ENCODE measurements around the gene ABITRAM.

The ABITRAM gene

GRCh38 chr9:108933718-108934322 is 380 bp upstream of the ABITRAM start, which contains the start of gene ELP1:
TSS of gene ELP1 (minus strand) at chr9:108934124. CDS start at chr9:108931146, 2,978 bp downstream.
- H3K27me3 ChIP-seq (ENCODE audit: control insufficient read depth, insufficient read depth, low read length) = no peaks in the 10 kb centered on the region
- no peak within 1 kb of the TSS for H3K27ac ChIP-seq (ENCODE audit: low read length)
- peak within 1 kb of the TSS; percentile 97 for H3K4me3 ChIP-seq (ENCODE audit: low read length)
- peak within 1 kb of the TSS; percentile 89 for H3K9ac ChIP-seq (ENCODE audit: low read length)
- no peaks in the 10 kb centered on the region for H3K9me3 ChIP-seq (ENCODE audit: control insufficient read depth, low read depth, low read length)
- peaks cover 5% of the 10 kb centered on the region for H3K36me3 ChIP-seq (ENCODE audit: control insufficient read depth, low read depth, low read length)
- H3K4me1 ChIP-seq (ENCODE audit: control insufficient read depth, low read depth, low read length) = peaks cover 5% of the 10 kb centered on the region

- H3K4me3 ChIP-seq (ENCODE audit: low read length) = no peak overlapping the region
- no peaks in the 10 kb centered on the region for H3K27me3 ChIP-seq (ENCODE audit: control insufficient read depth, insufficient read depth, low read length)
- H3K27ac ChIP-seq (ENCODE audit: low read length) = no peak overlapping the region
- H3K9me3 ChIP-seq (ENCODE audit: control insufficient read depth, low read depth, low read length) = no peaks in the 10 kb centered on the region
- H3K36me3 ChIP-seq (ENCODE audit: control insufficient read depth, low read depth, low read length) = peaks cover 16% of the 10 kb centered on the region
- peaks cover 3% of the 10 kb centered on the region for H3K4me1 ChIP-seq (ENCODE audit: control insufficient read depth, low read depth, low read length)
- H3K9ac ChIP-seq (ENCODE audit: low read length) = no peak overlapping the region
These were observed 3.5 kb downstream of the ABITRAM start for GRCh38 chr9:108937561-108938305.

DNA sequence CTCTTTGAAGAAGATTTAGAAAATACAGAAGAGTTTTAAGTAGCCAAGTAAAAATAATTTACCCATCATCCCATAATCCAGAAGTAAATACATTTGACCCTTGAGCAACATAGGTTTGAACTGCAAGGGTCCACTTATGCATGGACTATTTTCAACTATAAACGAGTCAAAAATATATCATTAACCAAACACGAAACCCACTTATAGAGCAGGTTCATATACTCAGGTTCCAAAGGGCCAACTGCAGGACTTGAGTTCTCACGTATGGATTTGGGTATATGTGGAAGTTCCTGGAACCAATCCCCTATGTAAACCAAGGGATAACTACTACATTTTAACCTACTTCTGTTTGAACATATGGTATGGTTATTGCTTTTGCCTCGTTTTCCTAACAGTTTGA is 5.8 kb downstream of the ABITRAM start:
- H3K9ac ChIP-seq (ENCODE audit: low read length) = no peak overlapping the region
- no peaks in the 10 kb centered on the region for H3K9me3 ChIP-seq (ENCODE audit: control insufficient read depth, low read depth, low read length)
- no peak overlapping the region for H3K27ac ChIP-seq (ENCODE audit: low read length)
- H3K27me3 ChIP-seq (ENCODE audit: control insufficient read depth, insufficient read depth, low read length) = no peaks in the 10 kb centered on the region
- no peak overlapping the region for H3K4me3 ChIP-seq (ENCODE audit: low read length)
- no peaks in the 10 kb centered on the region for H3K4me1 ChIP-seq (ENCODE audit: control insufficient read depth, low read depth, low read length)
- H3K36me3 ChIP-seq (ENCODE audit: control insufficient read depth, low read depth, low read length) = peaks cover 25% of the 10 kb centered on the region

DNA sequence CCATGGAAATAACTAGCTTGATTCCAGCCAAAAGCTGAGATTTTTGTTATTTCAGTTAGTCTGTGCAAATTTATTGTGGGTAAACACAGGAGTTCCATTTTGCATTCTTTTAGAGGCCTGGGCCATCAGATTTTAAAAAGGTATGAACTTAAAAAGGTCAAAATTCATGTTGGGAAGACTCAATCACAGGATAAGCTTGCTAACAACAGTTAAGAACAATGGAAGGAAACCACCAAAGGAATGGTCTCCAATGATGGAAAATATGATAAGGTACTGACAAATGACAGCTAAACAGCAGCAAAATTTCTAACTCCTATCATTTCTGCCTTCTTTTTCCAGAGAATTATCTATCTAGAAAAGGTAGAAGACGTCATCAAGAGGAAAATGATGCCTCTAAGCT is 16.0 kb downstream of the ABITRAM start:
- no peaks in the 10 kb centered on the region for H3K27me3 ChIP-seq (ENCODE audit: control insufficient read depth, insufficient read depth, low read length)
- peaks cover 6% of the 10 kb centered on the region for H3K36me3 ChIP-seq (ENCODE audit: control insufficient read depth, low read depth, low read length)
- H3K4me1 ChIP-seq (ENCODE audit: control insufficient read depth, low read depth, low read length) = no peaks in the 10 kb centered on the region
- H3K27ac ChIP-seq (ENCODE audit: low read length) = no peak overlapping the region
- no peak overlapping the region for H3K9ac ChIP-seq (ENCODE audit: low read length)
- H3K4me3 ChIP-seq (ENCODE audit: low read length) = no peak overlapping the region
- no peaks in the 10 kb centered on the region for H3K9me3 ChIP-seq (ENCODE audit: control insufficient read depth, low read depth, low read length)

GRCh38 chr9:108951578-108951977 is 17.4 kb downstream of the ABITRAM start:
- H3K4me3 ChIP-seq (ENCODE audit: low read length) = no peak overlapping the region
- H3K9me3 ChIP-seq (ENCODE audit: control insufficient read depth, low read depth, low read length) = no peaks in the 10 kb centered on the region
- H3K36me3 ChIP-seq (ENCODE audit: control insufficient read depth, low read depth, low read length) = peaks cover 6% of the 10 kb centered on the region
- no peak overlapping the region for H3K9ac ChIP-seq (ENCODE audit: low read length)
- no peak overlapping the region for H3K27ac ChIP-seq (ENCODE audit: low read length)
- H3K27me3 ChIP-seq (ENCODE audit: control insufficient read depth, insufficient read depth, low read length) = no peaks in the 10 kb centered on the region
- H3K4me1 ChIP-seq (ENCODE audit: control insufficient read depth, low read depth, low read length) = no peaks in the 10 kb centered on the region

DNA sequence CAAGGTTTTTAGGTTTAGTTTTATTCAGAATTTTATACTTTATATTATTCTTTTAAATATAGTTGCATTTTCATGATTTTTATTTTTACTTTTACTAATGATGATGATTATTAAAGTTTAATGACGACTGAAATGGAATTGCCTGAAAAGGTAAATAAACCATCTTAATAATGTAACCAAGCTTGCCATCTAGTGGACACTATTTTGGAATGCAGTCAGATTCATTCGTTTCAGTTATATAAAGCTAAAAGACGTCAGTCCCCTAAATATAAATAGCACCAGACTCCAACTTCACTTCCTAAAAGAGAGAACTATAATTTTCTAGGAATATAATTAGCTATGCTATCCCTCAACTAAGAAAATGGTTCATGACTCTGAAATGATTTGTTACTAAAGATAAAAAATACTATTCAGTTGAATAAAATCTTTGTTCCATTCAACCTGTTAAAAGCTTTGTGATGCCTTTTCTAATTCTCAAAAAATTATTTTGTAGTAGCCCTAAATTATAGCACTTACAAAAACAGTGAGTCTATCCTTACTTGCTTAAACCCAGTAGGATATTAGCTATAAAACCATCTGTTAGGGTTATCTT is 19.9 kb downstream of the ABITRAM start:
- H3K4me1 ChIP-seq (ENCODE audit: control insufficient read depth, low read depth, low read length) = no peaks in the 10 kb centered on the region
- no peak overlapping the region for H3K9ac ChIP-seq (ENCODE audit: low read length)
- no peak overlapping the region for H3K27ac ChIP-seq (ENCODE audit: low read length)
- H3K4me3 ChIP-seq (ENCODE audit: low read length) = no peak overlapping the region
- no peaks in the 10 kb centered on the region for H3K9me3 ChIP-seq (ENCODE audit: control insufficient read depth, low read depth, low read length)
- no peaks in the 10 kb centered on the region for H3K27me3 ChIP-seq (ENCODE audit: control insufficient read depth, insufficient read depth, low read length)
- H3K36me3 ChIP-seq (ENCODE audit: control insufficient read depth, low read depth, low read length) = peaks cover 6% of the 10 kb centered on the region

DNA sequence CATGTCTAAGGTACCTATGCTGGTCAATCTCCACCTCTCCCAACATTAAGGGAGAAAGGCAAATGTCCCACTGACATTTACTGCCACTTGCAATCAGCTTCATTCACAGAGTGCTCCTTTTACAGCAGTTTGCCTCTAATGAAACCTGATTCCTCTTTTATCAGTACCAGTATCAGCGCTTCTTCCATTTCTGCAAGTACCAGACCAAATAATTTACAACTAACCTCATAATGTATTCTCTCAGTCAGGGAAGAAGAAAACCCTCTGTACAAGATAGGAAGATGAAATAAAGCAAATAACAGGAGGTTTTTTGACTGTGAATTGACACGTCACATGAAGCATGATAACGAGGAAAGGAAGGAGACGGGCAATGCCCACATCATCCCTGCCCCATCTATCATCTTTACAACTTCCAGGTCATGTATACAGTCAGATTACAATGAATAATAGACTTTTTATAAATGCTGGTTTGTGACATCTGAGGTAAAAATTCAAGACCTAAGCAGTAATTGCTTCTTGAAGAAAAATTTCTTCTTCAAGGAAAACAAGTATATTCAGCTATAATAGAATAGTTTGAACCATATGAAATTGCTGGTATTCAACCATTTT is 21.9 kb downstream of the ABITRAM start:
- no peak overlapping the region for H3K9ac ChIP-seq (ENCODE audit: low read length)
- H3K27ac ChIP-seq (ENCODE audit: low read length) = no peak overlapping the region
- H3K36me3 ChIP-seq (ENCODE audit: control insufficient read depth, low read depth, low read length) = peaks cover 6% of the 10 kb centered on the region
- H3K4me3 ChIP-seq (ENCODE audit: low read length) = no peak overlapping the region
- no peaks in the 10 kb centered on the region for H3K4me1 ChIP-seq (ENCODE audit: control insufficient read depth, low read depth, low read length)
- no peaks in the 10 kb centered on the region for H3K9me3 ChIP-seq (ENCODE audit: control insufficient read depth, low read depth, low read length)
- H3K27me3 ChIP-seq (ENCODE audit: control insufficient read depth, insufficient read depth, low read length) = no peaks in the 10 kb centered on the region

DNA sequence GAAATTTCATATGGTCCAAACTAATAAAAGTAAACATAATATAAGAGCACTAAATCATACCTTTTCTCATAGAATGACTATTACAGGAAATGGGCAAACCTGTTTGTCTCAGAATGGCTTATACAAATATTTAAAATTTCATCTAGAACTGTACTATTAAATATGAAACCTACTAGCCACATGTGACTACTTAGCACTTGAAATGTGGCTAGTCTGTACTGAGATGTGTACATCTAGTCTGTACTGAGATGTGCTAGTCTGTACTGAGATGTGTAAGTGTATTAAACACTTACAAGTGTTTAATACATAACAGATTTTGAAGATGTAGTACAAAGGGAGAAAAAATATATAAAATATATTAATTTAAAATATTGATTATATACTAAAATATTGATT is 22.4 kb downstream of the ABITRAM start:
- H3K27me3 ChIP-seq (ENCODE audit: control insufficient read depth, insufficient read depth, low read length) = no peaks in the 10 kb centered on the region
- H3K4me1 ChIP-seq (ENCODE audit: control insufficient read depth, low read depth, low read length) = no peaks in the 10 kb centered on the region
- H3K4me3 ChIP-seq (ENCODE audit: low read length) = no peak overlapping the region
- peaks cover 5% of the 10 kb centered on the region for H3K36me3 ChIP-seq (ENCODE audit: control insufficient read depth, low read depth, low read length)
- no peak overlapping the region for H3K9ac ChIP-seq (ENCODE audit: low read length)
- H3K27ac ChIP-seq (ENCODE audit: low read length) = no peak overlapping the region
- H3K9me3 ChIP-seq (ENCODE audit: control insufficient read depth, low read depth, low read length) = no peaks in the 10 kb centered on the region

GRCh38 chr9:108960331-108960730 is 26.1 kb downstream of the ABITRAM start:
- H3K9ac ChIP-seq (ENCODE audit: low read length) = no peak overlapping the region
- no peaks in the 10 kb centered on the region for H3K9me3 ChIP-seq (ENCODE audit: control insufficient read depth, low read depth, low read length)
- peaks cover 3% of the 10 kb centered on the region for H3K36me3 ChIP-seq (ENCODE audit: control insufficient read depth, low read depth, low read length)
- H3K27me3 ChIP-seq (ENCODE audit: control insufficient read depth, insufficient read depth, low read length) = no peaks in the 10 kb centered on the region
- no peaks in the 10 kb centered on the region for H3K4me1 ChIP-seq (ENCODE audit: control insufficient read depth, low read depth, low read length)
- no peak overlapping the region for H3K4me3 ChIP-seq (ENCODE audit: low read length)
- no peak overlapping the region for H3K27ac ChIP-seq (ENCODE audit: low read length)

DNA sequence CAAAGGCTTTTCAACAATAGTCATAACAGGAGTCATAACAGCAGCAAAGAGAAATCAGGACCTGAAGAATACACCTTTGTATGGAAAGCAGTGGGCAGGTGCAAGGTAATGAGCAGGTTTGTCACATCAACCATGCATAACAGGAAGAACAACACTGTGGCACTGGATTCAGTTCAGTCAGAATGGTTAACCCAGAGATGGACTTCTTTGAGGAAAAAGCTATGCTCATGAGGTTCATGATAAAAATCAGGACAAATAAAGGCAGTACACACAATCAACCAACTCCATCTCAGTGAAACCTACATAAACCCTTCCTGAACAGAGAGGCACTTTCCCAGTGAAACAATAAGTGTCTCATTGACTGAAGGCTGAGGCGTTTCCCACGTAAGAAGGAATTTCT is 27.0 kb downstream of the ABITRAM start:
- Histone ChIP-seq H3K9ac (ENCODE audit: low read length) (no peak overlapping the region), H3K4me1 (ENCODE audit: control insufficient read depth, low read depth, low read length) (no peaks in the 10 kb centered on the region), H3K4me3 (ENCODE audit: low read length) (no peak overlapping the region), H3K27ac (ENCODE audit: low read length) (no peak overlapping the region), H3K9me3 (ENCODE audit: control insufficient read depth, low read depth, low read length) (no peaks in the 10 kb centered on the region), H3K36me3 (ENCODE audit: control insufficient read depth, low read depth, low read length) (peaks cover 3% of the 10 kb centered on the region), H3K27me3 (ENCODE audit: control insufficient read depth, insufficient read depth, low read length) (no peaks in the 10 kb centered on the region)

- Histone ChIP-seq H3K4me1 (ENCODE audit: control insufficient read depth, low read depth, low read length) (no peaks in the 10 kb centered on the region), H3K9me3 (ENCODE audit: control insufficient read depth, low read depth, low read length) (no peaks in the 10 kb centered on the region), H3K27me3 (ENCODE audit: control insufficient read depth, insufficient read depth, low read length) (no peaks in the 10 kb centered on the region), H3K9ac (ENCODE audit: low read length) (no peak overlapping the region), H3K36me3 (ENCODE audit: control insufficient read depth, low read depth, low read length) (peaks cover 3% of the 10 kb centered on the region), H3K27ac (ENCODE audit: low read length) (no peak overlapping the region), H3K4me3 (ENCODE audit: low read length) (no peak overlapping the region)
These were observed 29.4 kb downstream of the ABITRAM start for GRCh38 chr9:108963459-108964143.

Measured in iPS-18a (cell line).